CD4-positive, alpha-beta T cell (primary cell): ENCODE data around the gene HIRA. TPM values are rescaled to one million over a fixed set of nuclear protein-coding genes. Genes with fewer than 3 reads are reported as not detected.

Experiments used
- ATAC-seq: fragments of 200-7000 bp; cut with Tn5 transposase; one replicate; pipeline ENCODE4 v1.10.0; 2022; ENCODE audit warnings: mild to moderate bottlenecking; ENCODE audit not compliant: poor library complexity
- CTCF ChIA-PET: fragments of 350-600 bp; sonication (Branson Sonifier 250); formaldehyde crosslinking; loops from one replicate; lab custom pipeline; 2021; ENCODE audit warnings: antibody characterized with exemption, inconsistent platforms; lab: Charles Lee
- POLR2A ChIA-PET: fragments of 350-600 bp; sonication (Branson Sonifier 250); formaldehyde crosslinking; loops from one replicate; lab custom pipeline; 2021; ENCODE audit warnings: antibody characterized with exemption, inconsistent platforms; lab: Charles Lee
- DNase-seq, 14 experiments: peaks; one replicate each; pipeline ENCODE4 v3.0.0-alpha.2; 2013 to 2020; ENCODE audit warnings: mixed read lengths in 2 of 14
- H3K27ac ChIP-seq, 2 donors: one replicate each; pipeline versions ENCODE4 v1.5.1 to v1.7.0; 2013; ENCODE audit warnings: low read length in 2 of 2, low read depth in 1 of 2, mild to moderate bottlenecking in 1 of 2
- H3K27me3 ChIP-seq, 2 experiments: 1 replicate in 1 of 2; 2 replicates in 1 of 2; pipeline versions ENCODE4 v1.6.1 to v1.7.0; 2013; ENCODE audit warnings: low read length in 2 of 2, control low read depth in 1 of 2, mild to moderate bottlenecking in 1 of 2, moderate library complexity in 1 of 2; ENCODE audit not compliant: insufficient read depth in 2 of 2, control insufficient read depth in 1 of 2
- H3K36me3 ChIP-seq: one replicate; pipeline ENCODE4 v1.6.1; 2013; ENCODE audit warnings: low read length, control low read depth; ENCODE audit not compliant: insufficient read depth
- H3K4me1 ChIP-seq: one replicate; pipeline ENCODE4 v1.6.1; 2013; ENCODE audit warnings: low read length, control low read depth; ENCODE audit not compliant: insufficient read depth
- H3K4me3 ChIP-seq: one replicate; pipeline ENCODE4 v1.5.1; 2013; ENCODE audit warnings: mild to moderate bottlenecking, low read length, moderate library complexity
- H3K9me3 ChIP-seq, 2 experiments: 1 replicate in 1 of 2; 2 replicates in 1 of 2; pipeline versions ENCODE4 v1.6.1 to v1.7.0; 2013; ENCODE audit warnings: low read length in 2 of 2, mild to moderate bottlenecking in 2 of 2, control low read depth in 1 of 2, moderate library complexity in 1 of 2; ENCODE audit not compliant: control insufficient read depth in 1 of 2, insufficient read depth in 1 of 2
- H3K27ac Mint-ChIP-seq: one replicate; pipeline ENCODE4 v1.8.0; 2020; ENCODE audit warnings: mixed read lengths
- H3K27me3 Mint-ChIP-seq: one replicate; pipeline ENCODE4 v1.8.0; 2021; ENCODE audit warnings: mixed read lengths
- H3K36me3 Mint-ChIP-seq: one replicate; pipeline ENCODE4 v1.8.0; 2021; ENCODE audit warnings: low read depth, mixed read lengths
- H3K4me1 Mint-ChIP-seq: one replicate; pipeline ENCODE4 v1.8.0; 2021; ENCODE audit warnings: low read depth, mixed read lengths
- H3K4me3 Mint-ChIP-seq: one replicate; pipeline ENCODE4 v1.8.0; 2020; ENCODE audit warnings: mild to moderate bottlenecking, mixed read lengths
- H3K9me3 Mint-ChIP-seq: one replicate; pipeline ENCODE4 v1.8.0; 2020; ENCODE audit warnings: mixed read lengths
- intact Hi-C, 2 experiments: fragments of 100-400 bp; cut with DNase I in 1 of 2; cut with micrococcal nuclease in 1 of 2; formaldehyde crosslinking; loops; one replicate each; pipeline versions ENCODE4 v1.15.1 to v1.9.0; 2023 to 2025; cut with DNase I, micrococcal nuclease
- total RNA-seq, 174 experiments: library from RNA in 2 of 174; stranded (reverse) in 2 of 174; gene quantifications; one replicate each; pipeline ENCODE4 v1.2.3 and lab custom pipeline; 2021 to 2026
- TF ChIP-seq, protein P1 (sequence below): fragments of 200-600 bp; IDR thresholded peaks from one replicate; pipeline ENCODE4 v1.8.0; 2022; ENCODE audit warnings: antibody characterized with exemption, mild to moderate bottlenecking

The HIRA gene
- total RNA-seq, 2 experiments from 2014 or later = 15.2 to 15.5 TPM

DNA sequence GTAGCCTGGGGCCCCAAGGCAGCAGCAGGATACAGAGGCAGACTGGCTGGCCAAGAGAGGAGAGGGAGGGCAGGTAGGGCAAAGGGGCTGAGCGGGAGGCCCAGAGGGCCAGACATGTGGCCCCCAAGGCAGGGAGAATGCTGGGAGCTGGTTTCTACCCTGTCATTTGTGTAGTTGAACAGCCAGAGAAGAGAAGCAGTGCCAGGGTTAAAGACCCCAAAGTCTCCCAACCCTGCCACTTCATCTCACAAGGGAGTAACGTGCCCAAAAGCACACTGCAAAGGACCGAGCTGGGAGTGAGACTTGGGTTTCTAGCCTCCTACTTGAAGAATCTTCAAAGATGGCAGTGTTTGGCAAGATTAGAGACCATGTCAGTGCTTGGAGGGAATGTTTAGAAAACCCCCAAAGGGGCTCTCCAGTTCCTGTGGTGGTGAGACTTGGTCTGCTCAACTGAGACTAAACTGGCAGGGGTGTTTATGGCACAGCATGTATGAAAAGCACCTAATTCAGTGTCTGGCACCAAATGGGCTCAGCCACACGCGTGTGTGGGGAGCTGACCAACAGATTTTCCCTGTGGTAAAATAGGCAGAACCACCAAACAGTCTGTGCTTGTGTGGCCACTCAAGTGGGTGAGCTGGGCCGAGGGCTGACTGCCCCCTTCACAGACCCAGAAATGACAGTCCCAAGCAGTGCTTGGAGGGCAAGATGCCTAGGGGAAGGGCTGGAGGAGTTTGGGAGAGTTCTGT is 71.8 kb downstream of the HIRA start:
- Histone ChIP-seq H3K27me3 (no peaks in the 10 kb centered on the region), H3K27ac (no peak overlapping the region), H3K4me1 (no peaks in the 10 kb centered on the region), H3K4me3 (no peak overlapping the region), H3K9me3 (no peaks in the 10 kb centered on the region), H3K36me3 (peaks cover 83% of the 10 kb centered on the region)
- ATAC-seq = no peak
- POLR2A ChIA-PET = no interaction called here
- Mint-ChIP-seq H3K27ac (no peak overlapping the region), H3K36me3 (peaks cover 89% of the 10 kb centered on the region), H3K27me3 (no peaks in the 10 kb centered on the region), H3K4me3 (no peak overlapping the region), H3K9me3 (no peaks in the 10 kb centered on the region), H3K4me1 (no peaks in the 10 kb centered on the region)
- DNase-seq = no peak
- TF ChIP-seq, protein P1, sequence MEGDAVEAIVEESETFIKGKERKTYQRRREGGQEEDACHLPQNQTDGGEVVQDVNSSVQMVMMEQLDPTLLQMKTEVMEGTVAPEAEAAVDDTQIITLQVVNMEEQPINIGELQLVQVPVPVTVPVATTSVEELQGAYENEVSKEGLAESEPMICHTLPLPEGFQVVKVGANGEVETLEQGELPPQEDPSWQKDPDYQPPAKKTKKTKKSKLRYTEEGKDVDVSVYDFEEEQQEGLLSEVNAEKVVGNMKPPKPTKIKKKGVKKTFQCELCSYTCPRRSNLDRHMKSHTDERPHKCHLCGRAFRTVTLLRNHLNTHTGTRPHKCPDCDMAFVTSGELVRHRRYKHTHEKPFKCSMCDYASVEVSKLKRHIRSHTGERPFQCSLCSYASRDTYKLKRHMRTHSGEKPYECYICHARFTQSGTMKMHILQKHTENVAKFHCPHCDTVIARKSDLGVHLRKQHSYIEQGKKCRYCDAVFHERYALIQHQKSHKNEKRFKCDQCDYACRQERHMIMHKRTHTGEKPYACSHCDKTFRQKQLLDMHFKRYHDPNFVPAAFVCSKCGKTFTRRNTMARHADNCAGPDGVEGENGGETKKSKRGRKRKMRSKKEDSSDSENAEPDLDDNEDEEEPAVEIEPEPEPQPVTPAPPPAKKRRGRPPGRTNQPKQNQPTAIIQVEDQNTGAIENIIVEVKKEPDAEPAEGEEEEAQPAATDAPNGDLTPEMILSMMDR = no peak
- intact Hi-C loops = no loop called here
- CTCF ChIA-PET = no interaction called here

DNA sequence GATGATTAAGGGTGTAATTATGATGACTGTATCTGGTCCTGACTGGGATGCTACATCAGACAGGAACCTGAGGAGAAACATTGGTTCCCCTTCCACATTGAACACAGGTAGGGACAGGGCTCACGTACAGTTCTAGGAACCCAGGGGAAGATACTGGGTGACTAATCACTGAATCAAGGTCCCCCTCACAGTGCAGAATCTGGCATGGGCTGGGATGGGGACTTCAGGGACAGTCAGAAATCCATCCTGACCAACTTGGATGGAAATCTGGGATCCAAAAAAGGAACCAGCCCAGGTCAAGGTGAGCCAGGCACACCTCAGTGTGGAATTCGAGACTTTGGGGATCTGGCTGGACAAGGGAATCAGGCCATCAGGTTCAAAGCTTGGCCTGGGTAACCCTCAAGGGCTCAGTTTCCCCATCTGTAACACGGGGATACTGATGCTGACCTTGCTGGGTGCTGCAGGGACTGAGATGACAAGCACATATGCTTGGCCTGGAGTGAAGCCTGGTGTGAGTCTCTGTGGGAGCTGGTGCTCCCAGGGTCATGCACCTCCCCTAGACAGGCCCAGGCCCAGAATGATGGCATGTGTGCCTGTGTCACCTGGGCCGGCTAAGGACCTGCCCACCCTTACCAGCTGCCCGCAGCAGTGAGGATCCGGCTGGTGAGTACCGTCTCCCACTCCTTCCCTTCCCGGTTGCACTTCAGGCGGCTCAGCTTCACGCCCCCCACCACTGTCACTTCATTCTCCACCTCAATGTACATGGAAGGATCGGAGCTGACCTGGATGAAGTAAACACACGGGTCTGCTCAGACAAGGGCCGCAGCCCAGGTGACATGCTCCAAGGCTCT is 72.6 kb downstream of the HIRA start:
- CTCF ChIA-PET = no interaction called here
- intact Hi-C loops = no loop called here
- H3K27me3 ChIP-seq = no peaks in the 10 kb centered on the region
- H3K27me3 Mint-ChIP-seq = no peaks in the 10 kb centered on the region
- TF ChIP-seq, protein P1 = no peak
- no peak overlapping the region for H3K4me3 ChIP-seq
- H3K27ac ChIP-seq = no peak overlapping the region
- peaks cover 88% of the 10 kb centered on the region for H3K36me3 ChIP-seq
- no peaks in the 10 kb centered on the region for H3K9me3 Mint-ChIP-seq
- no peaks in the 10 kb centered on the region for H3K9me3 ChIP-seq
- POLR2A ChIA-PET = no interaction called here
- no peaks in the 10 kb centered on the region for H3K4me1 ChIP-seq
- H3K36me3 Mint-ChIP-seq = peaks cover 89% of the 10 kb centered on the region
- ATAC-seq (no peak), DNase-seq (no peak)
- H3K4me1 Mint-ChIP-seq = no peaks in the 10 kb centered on the region
- H3K4me3 Mint-ChIP-seq = no peak overlapping the region
- no peak overlapping the region for H3K27ac Mint-ChIP-seq

DNA sequence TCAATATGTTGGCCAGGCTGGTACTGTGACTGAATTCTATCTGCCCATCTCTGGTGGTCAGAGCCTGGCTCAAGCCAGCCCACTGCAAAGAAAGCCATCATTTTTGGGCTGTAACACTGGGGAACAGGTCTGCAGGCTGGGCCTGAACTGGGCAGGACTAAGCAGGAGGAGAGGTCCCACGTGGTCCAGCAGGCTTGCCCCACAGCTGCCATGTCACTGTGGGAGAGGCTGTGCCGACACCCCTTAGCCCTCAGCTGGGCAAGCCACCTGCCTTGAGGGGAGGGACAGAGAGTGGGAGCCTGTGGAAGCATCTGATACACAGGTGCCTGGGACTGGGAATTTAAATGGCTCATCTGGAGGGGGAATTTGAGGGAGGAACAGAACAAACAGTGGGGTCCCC is 73.3 kb downstream of the HIRA start:
- no peaks in the 10 kb centered on the region for H3K9me3 Mint-ChIP-seq
- no peaks in the 10 kb centered on the region for H3K4me1 ChIP-seq
- CTCF ChIA-PET = no interaction called here
- H3K27ac Mint-ChIP-seq = no peak overlapping the region
- H3K27me3 ChIP-seq = no peaks in the 10 kb centered on the region
- H3K36me3 Mint-ChIP-seq = peaks cover 87% of the 10 kb centered on the region
- TF ChIP-seq, protein P1 = no peak
- no peak overlapping the region for H3K27ac ChIP-seq
- no peaks in the 10 kb centered on the region for H3K9me3 ChIP-seq
- DNase-seq (no peak), ATAC-seq (no peak)
- no peaks in the 10 kb centered on the region for H3K27me3 Mint-ChIP-seq
- peaks cover 88% of the 10 kb centered on the region for H3K36me3 ChIP-seq
- H3K4me1 Mint-ChIP-seq = no peaks in the 10 kb centered on the region
- POLR2A ChIA-PET = no interaction called here
- no peak overlapping the region for H3K4me3 ChIP-seq
- no peak overlapping the region for H3K4me3 Mint-ChIP-seq
- intact Hi-C loops = no loop called here
